GM21723 (cell line): ENCODE measurements around the gene GFI1B.

ENCODE experiments used
- ATAC-seq: cut with Tn5 transposase; IDR thresholded peaks from one replicate; pipeline ENCODE4 v1.9.1; 2021; ENCODE audit warnings: mild to moderate bottlenecking, moderate library complexity; ENCODE audit not compliant: unreplicated experiment

GFI1B gene

DNA sequence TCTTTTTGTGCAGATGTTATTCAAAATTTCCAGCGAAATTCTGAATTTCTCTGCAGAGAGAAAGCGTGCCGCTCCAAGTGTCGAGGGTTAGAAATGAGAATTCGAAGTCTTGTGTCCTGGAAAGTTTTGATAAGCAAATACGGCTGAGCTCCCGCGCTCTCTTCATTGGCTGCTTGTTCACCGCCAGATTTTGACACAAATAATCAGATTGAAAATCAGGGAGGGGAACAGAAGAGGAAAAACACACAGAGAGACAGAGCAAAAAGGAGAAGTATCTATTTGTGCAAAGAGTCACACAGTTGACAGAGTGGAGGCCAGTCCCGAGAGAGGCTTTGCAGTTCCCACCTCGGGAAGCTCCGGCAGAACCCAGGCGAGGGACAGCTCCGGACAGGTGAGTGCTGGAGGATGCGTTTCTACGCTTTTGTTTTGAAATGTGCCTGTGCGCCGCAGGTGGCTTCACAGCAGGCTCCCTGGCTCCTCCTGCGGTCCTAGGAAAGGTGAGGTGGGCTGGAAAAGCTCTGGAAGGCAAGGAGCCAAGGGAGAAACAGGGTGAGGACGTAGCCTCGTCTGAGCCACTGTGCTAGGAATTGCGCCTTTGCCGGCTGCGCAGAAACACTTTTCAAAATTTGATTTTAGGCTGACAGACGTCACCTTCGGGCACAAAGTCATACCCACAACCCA, at the start of gene GFI1B:
GFI1B (plus strand) TSS at position 244 of the 681 bp plus-strand sequence. CDS start 7,985 bp downstream, outside the sequence.
- no peak for ATAC-seq

DNA sequence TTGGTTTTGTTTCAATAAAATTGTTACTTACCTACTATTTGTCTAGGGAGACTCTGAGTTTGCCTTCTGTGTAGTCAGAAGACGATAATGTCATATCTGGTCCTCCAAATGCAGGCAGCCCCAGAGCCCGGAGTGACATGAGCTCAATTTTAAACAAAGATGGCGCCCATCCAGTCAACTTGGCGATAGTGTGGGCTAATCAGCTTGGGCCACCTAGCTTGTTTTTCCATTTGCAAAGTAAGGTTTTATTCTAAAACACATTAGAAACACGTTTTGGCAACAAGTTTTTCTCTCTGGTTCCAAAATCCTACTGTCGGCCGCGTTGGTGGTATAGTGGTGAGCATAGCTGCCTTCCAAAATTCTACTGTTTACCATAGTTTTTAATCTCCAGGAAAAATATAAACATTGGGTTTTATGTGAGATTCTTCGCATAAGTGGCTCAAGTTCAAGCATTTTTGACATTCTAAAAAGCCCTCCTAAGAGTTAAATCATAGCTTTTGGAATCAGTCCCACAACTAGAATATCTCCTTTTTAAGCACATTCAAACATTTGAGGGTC, 47.2 kb upstream of the GFI1B start:
- ATAC-seq = no peak

DNA sequence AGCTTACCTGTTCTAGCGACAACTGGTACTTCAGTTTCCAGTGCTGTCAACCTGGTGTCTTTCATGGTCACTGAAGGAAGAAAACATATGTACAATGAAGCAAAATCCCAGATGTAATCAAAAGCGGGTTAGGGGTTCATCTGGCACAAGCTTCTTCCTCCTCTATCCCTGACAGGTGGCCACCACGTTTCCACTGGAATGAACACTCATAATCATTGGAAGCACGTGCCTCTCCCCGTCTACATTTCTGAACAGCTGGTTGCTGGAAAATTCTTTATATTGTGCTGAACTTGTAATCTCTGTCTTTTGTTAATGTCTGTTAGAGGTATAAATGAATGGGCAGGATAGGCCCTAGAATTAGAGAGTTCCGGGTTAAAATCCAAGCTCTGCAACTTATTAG, 43.5 kb upstream of the GFI1B start:
- ATAC-seq = no peak

DNA sequence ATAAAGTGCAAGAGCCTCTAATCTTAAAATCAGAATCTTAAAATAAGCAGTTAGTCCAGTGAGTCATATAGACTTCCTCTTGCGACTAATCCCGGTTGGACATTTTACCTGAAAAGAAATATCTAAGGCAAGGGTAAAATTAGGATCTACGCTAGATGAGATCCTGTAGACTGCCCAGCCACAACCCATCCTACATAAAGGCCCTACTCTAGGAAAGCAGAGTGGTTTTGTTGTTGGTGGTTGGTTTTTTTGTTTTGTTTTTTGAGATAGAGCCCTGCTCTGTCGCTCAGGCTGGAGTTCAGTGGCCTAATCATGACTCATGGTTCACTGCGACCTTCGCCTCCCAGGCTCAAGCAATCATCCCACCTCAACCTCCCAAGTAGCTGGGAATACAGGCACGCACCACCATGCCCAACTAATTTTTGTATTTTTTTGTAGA, 41.0 kb upstream of the GFI1B start:
- ATAC-seq = no peak

DNA sequence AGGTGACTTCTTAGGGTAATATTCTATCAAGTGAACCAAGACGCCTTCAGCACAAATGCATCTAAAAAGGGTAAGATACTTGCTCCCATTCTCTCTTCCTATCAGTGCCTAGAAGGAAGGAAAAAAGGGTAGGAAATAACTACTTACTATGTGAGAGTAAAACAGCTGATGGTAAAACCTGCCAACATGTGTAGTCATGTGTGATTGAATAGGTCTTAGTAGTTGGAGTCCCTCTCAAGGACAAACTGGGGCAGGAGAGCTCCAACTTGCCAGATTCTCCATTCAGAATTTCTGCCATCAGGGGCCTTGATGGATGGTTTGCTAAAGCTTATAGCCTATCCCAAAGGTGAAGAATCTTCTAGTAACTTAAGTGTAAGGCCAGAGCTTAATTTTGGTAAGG, 39.3 kb upstream of the GFI1B start:
- ATAC-seq = no peak

DNA sequence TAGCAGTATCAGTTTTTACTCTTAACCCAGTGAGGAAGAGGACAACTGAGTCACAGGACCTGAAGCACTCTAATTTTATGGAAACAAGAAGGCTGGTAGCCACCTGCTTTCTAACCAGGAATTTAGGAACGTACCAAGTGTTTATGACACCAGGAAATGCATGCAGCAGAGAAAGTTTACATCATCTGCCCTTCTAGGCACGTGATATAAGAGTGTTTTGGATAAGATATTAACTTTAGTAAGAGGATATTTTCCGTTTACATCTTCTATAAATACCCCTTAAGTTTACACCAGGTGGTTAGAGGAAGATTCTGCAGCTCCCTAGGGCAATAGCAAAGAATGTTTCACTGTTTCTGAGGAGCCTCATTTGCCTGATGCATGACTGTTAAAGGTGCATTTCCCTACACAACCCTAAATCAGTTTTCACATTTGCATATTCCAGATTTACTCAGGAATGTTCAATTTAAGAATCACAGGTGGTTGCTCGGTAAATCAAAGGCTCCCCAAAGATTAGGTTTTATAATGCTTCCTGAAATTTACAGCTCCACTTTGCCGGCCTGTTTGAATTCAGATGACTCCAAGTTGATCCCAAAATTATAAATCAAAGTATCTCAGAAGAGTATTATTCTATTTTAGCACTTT, 35.8 kb upstream of the GFI1B start:
- ATAC-seq = no peak

DNA sequence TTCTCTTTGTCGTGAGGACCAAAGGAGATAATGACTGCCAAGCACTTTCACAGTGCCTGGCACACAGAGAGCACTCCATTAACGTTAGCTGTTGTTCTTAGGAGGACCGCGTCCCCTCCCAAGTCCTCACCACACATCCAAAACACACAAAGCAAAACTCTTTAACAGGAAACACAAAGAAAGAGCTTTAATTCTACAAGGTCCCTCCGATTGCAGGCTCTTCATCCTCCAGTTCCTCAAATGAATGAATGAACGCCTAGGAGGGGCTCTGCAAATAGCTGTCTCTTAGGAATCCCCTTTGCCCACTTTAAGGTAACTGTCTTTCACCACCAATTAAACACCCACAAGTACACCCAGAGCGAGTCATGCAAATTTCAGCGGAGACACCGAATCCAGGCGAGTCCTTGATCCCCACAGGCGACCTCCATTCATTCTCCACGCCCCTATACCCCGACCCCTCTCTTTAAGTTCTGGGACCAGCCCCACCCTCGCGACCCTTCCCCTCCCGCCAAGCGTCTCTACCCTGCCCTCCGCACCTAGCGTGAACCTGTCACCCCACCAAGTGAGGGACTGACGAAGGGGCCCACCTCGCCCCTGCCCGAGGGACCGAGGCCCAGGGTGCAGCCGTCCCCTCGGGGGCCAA, 34.7 kb upstream of the GFI1B start:
- ATAC-seq = peak; percentile 20

DNA sequence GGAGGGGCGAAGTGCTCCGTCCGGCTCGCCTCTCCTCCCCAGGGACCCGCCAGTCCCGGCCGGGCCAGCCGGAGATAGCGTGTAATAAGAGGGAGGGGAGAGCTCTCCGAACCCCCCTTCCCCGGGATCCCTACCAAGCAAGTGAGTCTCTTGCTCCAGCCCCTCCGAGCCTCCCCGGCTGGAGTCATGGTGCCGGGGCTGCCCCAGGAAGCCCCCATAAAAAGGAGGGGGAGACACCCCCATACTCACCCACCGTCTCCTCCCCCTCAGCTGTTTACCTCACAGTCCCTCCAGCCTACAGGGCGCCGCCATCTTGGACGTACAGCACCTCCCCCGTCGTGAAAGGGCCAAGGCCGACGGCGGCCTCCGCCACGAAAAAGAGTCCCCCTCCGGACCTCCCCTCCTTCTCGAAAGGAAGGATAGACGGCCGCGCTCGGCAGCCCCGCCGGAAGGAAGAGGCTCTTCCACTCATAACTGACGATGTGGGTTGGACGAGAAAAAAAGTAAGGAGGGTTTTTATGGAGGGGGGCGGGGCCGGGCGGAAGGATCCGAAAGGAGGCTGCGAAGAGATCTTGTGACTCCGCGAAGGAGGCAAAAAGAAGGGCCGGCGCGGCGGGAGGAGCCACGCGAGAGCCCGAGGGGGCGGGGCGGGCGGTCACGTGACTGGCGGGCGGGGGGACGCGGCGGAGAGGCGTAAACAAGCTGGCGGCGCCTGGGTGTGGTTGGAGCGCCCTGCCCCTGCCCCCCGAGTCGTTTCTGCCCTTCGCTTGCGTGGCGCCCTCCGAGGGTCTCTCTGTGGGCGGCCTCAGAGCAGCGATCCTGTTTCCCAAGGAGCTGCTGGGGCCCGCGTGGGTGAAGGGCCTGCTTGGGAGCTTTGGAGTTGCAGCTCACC, 34.0 kb upstream of the GFI1B start, which contains the start of gene TSC1:
TSC1 (minus strand) TSS at position 323 of the 892 bp plus-strand sequence. CDS start 15,744 bp downstream, outside the sequence.
- ATAC-seq = peak; percentile 74

DNA sequence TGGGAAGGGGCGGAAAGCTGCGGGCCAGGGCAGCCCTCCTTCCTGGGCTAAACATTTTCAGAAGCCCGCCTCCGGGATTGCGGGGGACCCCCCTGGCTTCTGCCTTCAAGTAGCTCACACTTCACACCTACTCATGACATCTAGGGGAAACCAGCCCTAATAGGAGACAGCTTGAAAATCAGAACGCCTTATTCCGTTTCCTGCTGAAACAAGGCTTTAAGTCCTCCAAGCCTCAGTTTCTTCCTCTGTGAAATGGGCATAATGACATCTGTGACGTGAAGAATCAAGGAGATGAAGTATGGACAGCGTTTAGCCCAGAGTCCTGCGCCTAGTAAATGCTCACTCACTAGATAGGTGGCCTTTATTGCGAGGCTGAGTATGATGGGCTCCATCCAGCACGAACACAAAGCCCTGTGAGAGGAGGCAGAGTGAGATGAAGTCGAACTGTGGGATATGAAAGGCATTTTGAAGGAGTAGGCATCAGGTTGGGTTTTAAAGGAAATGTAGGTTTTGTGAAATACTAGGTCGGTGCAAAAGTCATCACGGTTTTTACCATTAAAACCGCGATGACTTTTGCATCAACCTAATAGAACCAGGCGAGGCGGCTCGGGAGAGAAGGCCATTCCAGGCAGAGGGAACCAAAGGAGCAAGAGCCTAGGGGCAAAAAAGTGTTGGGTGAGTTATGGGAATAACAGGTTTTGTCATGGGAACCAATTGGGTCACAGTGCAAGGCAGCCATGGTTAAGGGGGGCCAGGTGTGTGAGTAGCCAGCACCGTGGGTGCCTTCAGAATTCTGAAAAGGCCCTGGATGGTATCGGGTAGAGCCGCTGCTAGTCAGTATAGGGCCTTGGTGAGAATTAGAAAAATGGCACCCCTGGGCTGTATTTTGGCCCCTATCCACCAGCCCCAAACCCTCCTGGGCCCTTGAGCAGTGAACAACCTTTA, 33.0 kb upstream of the GFI1B start:
- peak; percentile 5 for ATAC-seq

DNA sequence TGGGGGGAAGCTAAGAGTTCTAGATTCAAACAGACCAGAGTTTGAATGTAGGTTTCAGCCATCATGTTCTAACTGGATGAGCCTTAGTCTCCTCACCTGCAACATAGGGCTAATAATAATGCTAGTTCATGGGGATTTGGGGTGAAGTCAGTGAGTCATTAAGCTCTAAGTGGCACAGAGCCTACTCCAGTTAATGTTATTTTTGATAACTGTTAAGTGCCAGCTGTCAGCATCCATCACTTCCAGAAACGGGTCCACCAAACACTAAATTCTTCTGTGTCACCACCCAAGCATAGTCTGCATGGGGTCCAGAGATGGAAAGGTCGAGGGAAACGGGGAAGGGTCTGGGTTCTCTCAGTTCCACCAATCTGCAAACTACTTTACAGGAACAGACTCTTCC, 32.3 kb upstream of the GFI1B start:
- ATAC-seq = no peak

DNA sequence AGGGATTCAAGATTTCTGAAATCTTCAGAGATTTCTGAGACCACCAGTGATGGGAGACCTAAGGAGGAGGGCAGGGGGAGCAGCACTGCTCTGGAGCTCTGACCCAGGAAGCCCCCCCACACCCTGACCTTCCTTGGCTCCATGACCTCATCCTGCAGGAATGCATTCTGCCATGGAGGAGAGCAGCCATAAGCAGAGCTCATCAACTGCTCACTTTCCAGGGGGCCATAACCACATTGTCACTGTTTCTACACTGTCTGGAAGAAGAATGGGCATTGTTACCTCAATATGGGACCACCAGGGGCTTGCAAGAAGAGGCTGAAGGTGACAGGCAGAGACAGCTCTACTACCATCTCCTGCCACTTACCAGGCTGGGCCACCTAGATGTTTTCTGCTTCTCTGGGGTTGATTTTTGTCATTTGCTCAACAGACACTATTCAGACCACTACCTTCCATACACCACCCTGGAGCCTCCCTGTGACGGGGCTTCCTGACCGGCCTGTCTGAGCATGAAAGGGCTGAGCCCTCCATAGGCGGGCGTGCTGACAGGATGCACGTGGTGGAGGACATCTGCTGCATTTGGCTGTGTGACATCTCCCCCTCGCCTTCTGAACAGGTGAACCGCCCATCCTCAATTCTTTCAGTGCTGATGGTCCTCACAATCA, 31.7 kb upstream of the GFI1B start:
- ATAC-seq = no peak

DNA sequence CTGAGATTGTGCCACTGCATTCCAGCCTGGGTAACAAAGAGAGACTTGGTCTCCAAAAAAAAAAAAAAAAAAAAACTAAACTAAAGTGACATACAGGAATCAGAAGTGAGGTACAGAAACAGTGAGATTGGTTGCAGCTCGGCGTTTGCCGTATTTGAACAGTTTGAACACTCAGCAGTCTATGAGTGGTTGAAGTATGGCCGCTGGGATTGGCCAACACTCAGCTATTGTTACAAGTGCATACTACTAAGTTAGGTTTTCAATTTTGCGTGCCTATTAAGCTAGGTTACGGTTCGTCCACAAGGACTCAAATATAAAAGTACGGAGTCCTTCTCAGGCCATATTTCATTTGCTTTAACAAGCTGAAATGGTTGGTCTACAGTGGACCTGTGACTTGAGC, 30.7 kb upstream of the GFI1B start:
- no peak for ATAC-seq

DNA sequence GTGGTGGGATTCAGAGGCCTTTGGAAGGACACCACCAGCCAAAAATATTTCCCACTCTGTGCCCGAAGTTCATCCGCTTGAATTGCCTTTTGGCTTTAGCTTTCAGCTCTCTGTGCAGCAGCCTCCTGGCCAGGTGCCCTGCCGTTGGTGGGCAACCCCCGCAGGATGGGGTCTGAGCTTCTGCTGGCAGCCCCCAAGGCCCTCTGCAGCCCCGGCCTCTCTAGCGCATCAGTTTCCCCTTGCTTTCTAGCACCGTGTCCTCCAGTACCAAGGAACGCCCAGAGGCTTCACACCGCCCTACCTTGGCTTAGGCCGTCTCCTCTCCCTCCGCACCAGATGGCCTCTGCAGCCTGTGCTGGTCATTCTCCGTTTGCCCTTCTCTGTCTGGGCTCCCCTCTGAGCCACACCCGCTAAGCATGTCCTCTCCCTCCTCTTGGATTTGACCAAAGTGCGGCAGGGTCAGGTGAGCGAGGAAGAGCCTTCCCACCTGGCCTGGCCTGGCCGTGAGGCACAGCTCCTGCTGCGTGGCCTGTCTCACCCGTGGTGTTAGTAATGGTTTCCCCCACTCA, 29.9 kb upstream of the GFI1B start:
- ATAC-seq = no peak

DNA sequence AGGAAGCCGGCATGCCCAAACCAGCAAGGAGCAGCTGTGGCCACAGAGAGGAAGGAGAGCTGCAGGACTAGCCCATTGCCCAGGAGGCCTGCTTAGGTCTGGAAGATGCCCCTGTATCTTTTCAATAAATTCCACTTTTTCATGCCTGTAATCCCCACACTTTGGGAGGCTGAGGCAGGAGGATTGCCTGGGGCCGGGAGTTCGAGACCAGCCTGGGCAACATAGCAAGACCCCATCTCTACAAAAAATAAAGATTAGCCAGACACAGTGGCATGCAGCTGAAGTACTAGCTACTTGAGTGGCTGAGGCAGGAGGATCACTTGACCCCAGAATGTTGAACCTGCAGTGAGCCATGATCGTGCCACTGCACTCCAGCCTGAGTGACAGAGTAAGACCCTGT, 28.8 kb upstream of the GFI1B start:
- ATAC-seq = no peak

DNA sequence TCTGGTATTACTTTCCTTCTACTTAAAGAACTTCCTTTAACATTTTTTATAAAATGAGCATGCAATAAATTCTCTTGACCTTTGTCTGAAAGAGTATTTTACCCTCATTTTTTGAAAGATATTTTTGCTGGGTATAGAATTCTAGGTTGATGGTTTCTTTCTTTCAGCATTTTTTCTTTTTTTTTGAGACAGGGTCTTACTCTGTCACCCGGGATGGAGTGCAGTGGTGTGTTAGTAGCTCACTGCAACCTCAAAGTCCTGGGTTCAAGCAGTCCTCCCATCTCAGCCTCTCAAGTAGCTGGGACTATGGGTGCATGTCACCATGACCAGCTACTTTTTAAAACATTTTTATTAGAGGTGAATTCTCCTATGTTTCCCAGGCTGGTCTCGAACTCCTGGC, 23.4 kb upstream of the GFI1B start:
- ATAC-seq = no peak

DNA sequence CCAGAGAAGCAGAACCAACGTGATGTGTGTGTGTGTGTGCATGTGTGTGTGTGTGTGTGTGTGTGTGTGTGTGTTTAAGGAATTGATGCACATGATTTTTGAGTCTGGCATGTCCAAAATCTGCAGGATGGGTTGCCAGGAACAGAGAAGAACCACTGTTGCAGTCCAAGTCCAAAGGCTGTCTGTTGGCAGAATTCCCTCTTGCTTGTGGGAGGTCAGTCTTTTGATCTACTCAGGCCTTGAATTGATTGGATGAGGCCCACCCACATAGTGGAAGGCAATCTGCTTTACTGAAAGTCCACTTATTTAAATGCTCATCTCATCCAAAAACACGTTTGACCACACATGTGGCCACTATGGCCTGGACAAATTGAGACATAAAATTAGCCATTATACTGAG, 22.7 kb upstream of the GFI1B start:
- no peak for ATAC-seq

DNA sequence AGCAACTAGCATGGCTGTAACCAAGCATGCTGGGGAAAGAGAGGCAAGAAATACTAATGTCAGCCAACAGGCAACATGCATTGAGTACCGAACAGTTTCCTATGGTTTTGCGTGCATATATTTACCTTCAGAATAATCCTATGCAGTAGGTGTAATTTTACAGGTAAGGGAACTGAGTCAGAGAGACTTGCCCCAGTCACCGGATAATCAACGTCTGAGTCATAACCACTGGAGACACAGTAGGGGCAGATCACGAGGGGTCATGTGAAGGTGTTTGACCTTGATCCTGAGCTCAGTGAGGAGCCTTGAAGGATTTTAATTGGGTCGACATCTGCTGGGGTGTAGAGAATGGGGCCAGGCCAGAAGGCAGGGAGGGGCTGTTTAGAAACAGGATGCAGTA, 20.7 kb upstream of the GFI1B start:
- ATAC-seq = no peak

DNA sequence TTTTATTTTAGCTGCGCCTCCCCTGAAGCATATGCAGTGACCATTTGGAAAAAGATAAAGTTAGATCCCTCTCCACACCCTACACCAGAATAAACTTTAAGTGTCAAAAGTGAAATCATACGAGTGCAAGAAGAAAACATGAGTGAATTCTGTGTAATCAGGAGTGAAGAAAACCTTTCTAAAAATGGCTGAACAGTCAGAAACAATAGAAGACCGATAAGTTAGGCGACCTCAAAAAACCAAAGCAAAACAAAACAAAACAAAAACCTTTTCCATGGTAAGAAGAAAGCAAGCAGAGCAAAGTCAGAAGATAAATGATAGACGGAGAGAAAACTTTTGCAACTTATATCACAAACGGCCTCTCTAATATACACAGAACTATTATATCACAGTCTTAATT, 17.5 kb upstream of the GFI1B start:
- ATAC-seq = no peak

DNA sequence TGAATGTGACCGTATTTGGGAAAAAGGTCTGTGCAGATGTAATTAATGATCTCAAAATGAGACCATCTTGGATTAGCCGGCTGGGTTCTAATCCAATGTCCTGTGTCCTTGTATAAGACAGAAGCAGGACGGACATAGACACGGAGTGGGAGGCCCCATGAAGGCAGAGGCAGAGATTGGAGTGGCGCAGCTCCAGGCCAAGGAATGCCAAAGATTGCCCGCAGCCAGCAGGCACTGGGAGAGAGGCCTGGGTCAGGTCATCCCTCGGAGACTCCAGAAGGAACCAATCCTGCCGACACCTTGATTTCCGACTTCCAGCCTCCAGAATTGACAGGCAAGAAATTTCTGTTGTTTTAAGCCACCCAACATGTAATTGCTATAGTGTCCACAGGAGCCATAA, 13.0 kb upstream of the GFI1B start:
- no peak for ATAC-seq
